ENCODE data around the gene AREL1. TPM values are rescaled to one million over a fixed set of nuclear protein-coding genes. Genes with fewer than 3 reads are reported as not detected.

Gene AREL1
- total RNA-seq, 1 donor from 2014 or later: 36.8 TPM

DNA sequence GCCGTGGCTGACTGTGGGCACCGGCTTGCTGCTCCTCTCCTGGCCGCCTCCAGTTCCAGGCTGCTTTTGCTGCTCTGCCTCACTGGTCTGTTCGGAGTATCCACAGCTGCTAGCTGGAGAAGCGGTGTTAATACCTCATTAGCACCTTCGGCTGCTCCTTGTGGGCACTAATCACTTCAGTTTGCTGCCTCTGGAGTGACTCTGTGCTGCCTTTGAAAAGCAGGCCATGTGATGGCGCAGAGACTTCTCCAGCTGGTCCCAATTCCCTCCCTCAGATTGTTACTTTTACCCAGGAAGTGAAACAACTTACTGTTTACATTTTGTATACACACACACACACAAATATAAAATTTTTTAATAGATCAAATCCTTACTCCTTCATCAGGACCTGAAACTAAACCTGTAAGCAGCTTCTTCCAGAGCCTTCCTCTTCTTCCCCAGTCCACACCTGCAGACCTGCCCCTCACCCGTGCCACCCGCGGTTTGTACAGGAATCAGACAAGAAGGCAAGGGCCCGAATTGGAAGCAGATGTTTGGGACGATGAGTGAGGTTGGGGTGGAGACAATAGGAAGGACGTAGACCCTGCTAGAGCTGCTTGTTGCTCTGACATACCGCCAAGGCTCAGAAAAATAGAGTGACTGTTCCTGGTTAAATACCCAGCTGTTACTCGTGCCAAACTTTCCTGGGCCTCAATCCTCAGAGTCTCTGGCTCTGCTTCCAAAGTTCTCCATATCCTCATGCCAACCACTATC is 59.3 kb downstream of the AREL1 start:
- ATAC-seq: no peak

DNA sequence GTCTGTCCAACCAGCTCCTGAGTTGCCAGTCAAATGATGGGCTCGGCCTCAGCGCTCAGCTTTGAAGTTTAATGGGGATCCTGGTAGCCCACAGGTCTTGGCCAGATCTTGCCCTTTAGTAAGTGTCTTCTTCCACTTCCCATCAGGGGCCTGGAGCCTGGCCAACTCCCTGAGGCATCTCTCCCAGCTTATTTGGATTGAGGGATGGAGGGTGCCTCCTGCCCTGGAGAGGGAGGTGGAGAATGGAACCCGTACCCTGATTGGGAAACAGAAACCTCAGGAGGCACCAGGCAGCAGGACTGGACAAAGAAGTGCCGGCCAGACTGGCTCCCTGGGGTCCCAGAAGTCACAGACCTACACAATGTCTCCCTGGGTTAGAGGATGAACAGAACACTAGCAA is 60.3 kb downstream of the AREL1 start:
- Histone ChIP-seq H3K27ac (no peak overlapping the region), H3K4me3 (no peak overlapping the region), H3K27me3 (no peaks in the 10 kb centered on the region), H3K36me3 (peaks cover 8% of the 10 kb centered on the region), H3K4me1 (peaks cover 17% of the 10 kb centered on the region), H3K9me3 (no peaks in the 10 kb centered on the region)
- ATAC-seq: no peak
- no peak for TF ChIP-seq CTCF (IDR thresholded peaks at IDR 0.05)
- no peak for DNase-seq
- intact Hi-C loops (cut with DNase I): no loop called here

More for the DNA sequence above, 59.3 kb downstream of the AREL1 start:
- intact Hi-C loops (cut with DNase I): no loop called here
- DNase-seq: no peak
- Histone ChIP-seq H3K4me3 (no peak overlapping the region), H3K27me3 (no peaks in the 10 kb centered on the region), H3K27ac (no peak overlapping the region), H3K36me3 (peaks cover 12% of the 10 kb centered on the region), H3K9me3 (no peaks in the 10 kb centered on the region), H3K4me1 (peaks cover 10% of the 10 kb centered on the region)
- TF ChIP-seq CTCF (IDR thresholded peaks at IDR 0.05): no peak

GRCh38 chr14:74650927-74651686 is 61.8 kb downstream of the AREL1 start:
- peaks cover 21% of the 10 kb centered on the region for H3K4me1 ChIP-seq
- no peak for ATAC-seq
- intact Hi-C loops (cut with DNase I): no loop called here

DNA sequence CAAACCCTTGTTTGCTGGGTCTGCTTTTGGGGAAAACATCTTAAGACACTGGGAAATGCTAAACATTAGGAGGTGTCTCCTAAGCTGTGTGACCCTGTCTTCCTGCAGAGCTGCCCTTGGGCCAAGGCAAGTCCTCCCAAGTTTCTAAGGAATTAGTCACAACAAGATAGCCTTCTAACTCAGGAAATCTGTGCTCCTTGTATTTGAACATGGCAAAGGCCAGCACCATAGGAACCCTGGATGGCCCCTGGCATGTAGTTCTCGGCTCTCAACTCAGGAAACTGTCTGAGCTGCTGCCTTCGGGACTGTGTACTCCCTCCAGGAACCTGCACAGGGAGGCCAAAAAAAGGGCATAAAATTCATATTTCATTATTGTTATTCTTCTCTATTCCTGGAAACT is 63.2 kb downstream of the AREL1 start:
- no peaks in the 10 kb centered on the region for H3K9me3 ChIP-seq
- TF ChIP-seq CTCF (IDR thresholded peaks at IDR 0.05): no peak
- DNase-seq (no peak), ATAC-seq (no peak)
- intact Hi-C loops (cut with DNase I): no loop called here
- H3K36me3 ChIP-seq: no peaks in the 10 kb centered on the region
- no peak overlapping the region for H3K27ac ChIP-seq
- H3K4me1 ChIP-seq: peaks cover 13% of the 10 kb centered on the region
- H3K4me3 ChIP-seq: no peak overlapping the region
- no peaks in the 10 kb centered on the region for H3K27me3 ChIP-seq

More at GRCh38 chr14:74650927-74651686, 61.8 kb downstream of the AREL1 start:
- TF ChIP-seq CTCF (IDR thresholded peaks at IDR 0.05): no peak
- Histone ChIP-seq H3K36me3 (no peaks in the 10 kb centered on the region), H3K4me3 (no peak overlapping the region), H3K27me3 (no peaks in the 10 kb centered on the region), H3K9me3 (no peaks in the 10 kb centered on the region), H3K27ac (no peak overlapping the region)
- no peak for DNase-seq

- H3K27ac ChIP-seq: no peak overlapping the region
- TF ChIP-seq CTCF (IDR thresholded peaks at IDR 0.05): no peak
Observed at GRCh38 chr14:74649167-74649566, 63.7 kb downstream of the AREL1 start.

More at GRCh38 chr14:74649167-74649566, 63.7 kb downstream of the AREL1 start:
- peaks cover 11% of the 10 kb centered on the region for H3K4me1 ChIP-seq
- ATAC-seq (no peak), DNase-seq (no peak)
- no peaks in the 10 kb centered on the region for H3K27me3 ChIP-seq
- no peak overlapping the region for H3K4me3 ChIP-seq
- H3K36me3 ChIP-seq: no peaks in the 10 kb centered on the region
- no peaks in the 10 kb centered on the region for H3K9me3 ChIP-seq
- intact Hi-C loops (cut with DNase I): no loop called here

All from upper lobe of right lung (tissue), 1 donor.